Spleen (tissue), 11 donors: ENCODE data around the gene USP34. TPM values are rescaled to one million over a fixed set of nuclear protein-coding genes. Genes with fewer than 3 reads are reported as not detected.

Source experiments
- DNase-seq: peaks from one replicate; pipeline ENCODE4 v3.0.0-alpha.2; 2020
- H3K27ac ChIP-seq, 8 donors: fragments of 200-600 bp; sonication (generic) in 7 of 8; 1 replicate in 4 of 8; 2 replicates in 4 of 8; pipeline versions ENCODE4 v1.5.0 to v1.8.0; 2016 to 2021; ENCODE audit warnings: inconsistent platforms in 4 of 8, mild to moderate bottlenecking in 4 of 8, moderate library complexity in 1 of 8
- H3K27me3 ChIP-seq, 7 donors: fragments of 200-600 bp; sonication (generic) in 6 of 7; replicated peaks in 1 of 7; 1 replicate in 4 of 7; 2 replicates in 3 of 7; pipeline versions ENCODE4 v1.5.0 to v1.8.0; 2016 to 2021; ENCODE audit warnings: inconsistent platforms in 3 of 7, mild to moderate bottlenecking in 1 of 7
- H3K36me3 ChIP-seq, 6 donors: fragments of 200-600 bp; sonication (generic) in 5 of 6; 1 replicate in 4 of 6; 2 replicates in 2 of 6; pipeline versions ENCODE4 v1.5.0 to v1.8.0; 2016 to 2021; ENCODE audit warnings: inconsistent platforms in 2 of 6
- H3K4me1 ChIP-seq, 6 donors: fragments of 200-600 bp; sonication (generic) in 5 of 6; 1 replicate in 3 of 6; 2 replicates in 3 of 6; pipeline versions ENCODE4 v1.5.0 to v1.8.0; 2016 to 2021; ENCODE audit warnings: inconsistent platforms in 3 of 6
- H3K4me3 ChIP-seq, 8 donors: fragments of 200-600 bp; sonication (generic) in 7 of 8; 1 replicate in 4 of 8; 2 replicates in 4 of 8; pipeline versions ENCODE4 v1.5.0 to v1.8.0; 2016 to 2021; ENCODE audit warnings: inconsistent platforms in 4 of 8, mild to moderate bottlenecking in 4 of 8, moderate library complexity in 2 of 8
- H3K9me3 ChIP-seq, 8 donors: fragments of 200-600 bp; sonication (generic) in 7 of 8; 1 replicate in 4 of 8; 2 replicates in 4 of 8; pipeline versions ENCODE4 v1.5.0 to v1.8.0; 2016 to 2021; ENCODE audit warnings: inconsistent platforms in 4 of 8
- CTCF ChIP-seq, 11 experiments: fragments of 200-600 bp in 7 of 11; fragments of 450-650 bp in 4 of 11; sonication (generic) in 4 of 11; IDR thresholded peaks in 8 of 11; conservative IDR thresholded peaks in 3 of 11; 1 replicate in 7 of 11; 2 replicates in 4 of 11; pipeline versions ENCODE4 v1.4.0 to v1.8.0; 2016 to 2021; ENCODE audit warnings: antibody characterized with exemption in 11 of 11, inconsistent platforms in 4 of 11, mild to moderate bottlenecking in 1 of 11
- POLR2A ChIP-seq, 3 donors: fragments of 450-650 bp; IDR thresholded peaks; one replicate each; pipeline ENCODE4 v1.5.1; 2017; ENCODE audit warnings: antibody characterized with exemption in 3 of 3, mild to moderate bottlenecking in 1 of 3
- POLR2AphosphoS5 ChIP-seq, 3 donors: sonication (generic); formaldehyde crosslinking; IDR thresholded peaks; one replicate each; pipeline ENCODE4 v1.5.1; 2017; ENCODE audit warnings: antibody characterized with exemption in 3 of 3
- WGBS, 5 donors: extraction: QIAGEN DNeasy Blood & Tissue Kit in 3 of 5; methylation state at CpG; one replicate each; pipeline versions ENCODE4 v1.1.5 to v1.1.7; 2013 to 2018; 5-methylcytosine and 5-hydroxymethylcytosine counted together
- intact Hi-C: fragments of 100-400 bp; cut with DNase I; formaldehyde crosslinking; loops from one replicate; pipeline ENCODE4 v1.15.0; 2023; ENCODE audit warnings: low total_unique reads
- polyA plus RNA-seq, 3 donors: library from polyadenylated mRNA; stranded (reverse); fragments of 200-250 nt; gene quantifications; one replicate each; pipeline ENCODE4 v1.2.1, GENCODE V29; 2013
- total RNA-seq, 7 donors: library from RNA; depleted of rRNA in 3 of 7; stranded (reverse); fragments of >200 nt in 3 of 7; fragmentation: NEBNext Ultra II Directional in 4 of 7; extraction: Animal tissue kit (Norgen Biotek cat#: 25700) in 4 of 7; gene quantifications; one replicate each; pipeline versions ENCODE4 v1.1.0 to v1.2.1, GENCODE V29; 2016 to 2021
- donor health status: healthy with polysubstance abuse.
- donor health status: DM: no; HTN: no; CAD: no; lungs with moderate emphysema.
- donor health status: DM: no; HTN: no; CAD: no.
- donor health status: Bipolar disorder and iron deficiency.
- donor health status: healthy.
- donor health status: DM: no; HTN: no; CAD: no.
- donor health status: DM: yes; HTN: yes; CAD: no.

The USP34 gene
- total and polyA plus RNA-seq, 10 donors: 52.1 to 222 (median 142) TPM

GRCh38 chr2:61244694-61245093, 226.2 kb downstream of the USP34 start:
- no peak for TF ChIP-seq CTCF (IDR thresholded peaks at IDR 0.05 in 8 of 11, conservative IDR thresholded peaks at IDR 0.05 in 3 of 11)
- TF ChIP-seq POLR2A (IDR thresholded peaks at IDR 0.05): no peak
- TF ChIP-seq POLR2AphosphoS5 (IDR thresholded peaks at IDR 0.05): no peak

GRCh38 chr2:61241266-61241665, 229.6 kb downstream of the USP34 start:
- WGBS, 5 donors: 96 to 99% (median 97%) methylated on average over 6 of the region's 6 CpGs
- no peak for TF ChIP-seq POLR2A (IDR thresholded peaks at IDR 0.05)
- TF ChIP-seq POLR2AphosphoS5 (IDR thresholded peaks at IDR 0.05): no peak
- TF ChIP-seq CTCF (IDR thresholded peaks at IDR 0.05 in 8 of 11, conservative IDR thresholded peaks at IDR 0.05 in 3 of 11): no peak
- intact Hi-C loops: no loop called here
- Histone ChIP-seq H3K4me3 (no peak overlapping the region), H3K4me1 (peaks cover 4 to 15% (median 11%) of the 10 kb centered on the region in 6 donors), H3K27ac (no peak overlapping the region), H3K36me3 (peaks cover 0 to 76% (median 46%) of the 10 kb centered on the region in 6 donors), H3K9me3 (no peaks in the 10 kb centered on the region), H3K27me3 (no peaks in the 10 kb centered on the region)
- DNase-seq: no peak

More at GRCh38 chr2:61244694-61245093, 226.2 kb downstream of the USP34 start:
- DNase-seq: no peak
- no peak overlapping the region for H3K4me3 ChIP-seq
- peaks cover 0 to 100% (median 71%) of the 10 kb centered on the region in 6 donors for H3K36me3 ChIP-seq
- H3K4me1 ChIP-seq: no peaks in the 10 kb centered on the region
- H3K27me3 ChIP-seq: no peaks in the 10 kb centered on the region
- 94 to 98% (median 96%) methylated on average over 1 of the region's 1 CpG for WGBS, 5 donors
- H3K9me3 ChIP-seq: no peaks in the 10 kb centered on the region
- no peak overlapping the region for H3K27ac ChIP-seq
- intact Hi-C loops: no loop called here

- TF ChIP-seq POLR2AphosphoS5 (IDR thresholded peaks at IDR 0.05) (no peak), POLR2A (IDR thresholded peaks at IDR 0.05) (no peak), CTCF (IDR thresholded peaks at IDR 0.05 in 8 of 11, conservative IDR thresholded peaks at IDR 0.05 in 3 of 11) (no peak)
- Histone ChIP-seq H3K4me1 (peaks cover 4 to 15% (median 11%) of the 10 kb centered on the region in 6 donors), H3K36me3 (peaks cover 0 to 75% (median 40%) of the 10 kb centered on the region in 6 donors), H3K9me3 (no peaks in the 10 kb centered on the region), H3K27ac (peak overlapping the region in 1 of 8 donors; percentile 48), H3K27me3 (no peaks in the 10 kb centered on the region), H3K4me3 (no peak overlapping the region)
- no peak for DNase-seq
- 29 to 43% (median 37%) methylated on average over 1 of the region's 1 CpG for WGBS, 5 donors
- intact Hi-C loops: no loop called here
These were observed 232.5 kb downstream of the USP34 start for GRCh38 chr2:61238219-61239012.

GRCh38 chr2:61235716-61236115, 235.2 kb downstream of the USP34 start:
- no peak for TF ChIP-seq CTCF (IDR thresholded peaks at IDR 0.05 in 8 of 11, conservative IDR thresholded peaks at IDR 0.05 in 3 of 11)
- TF ChIP-seq POLR2AphosphoS5 (IDR thresholded peaks at IDR 0.05): no peak
- TF ChIP-seq POLR2A (IDR thresholded peaks at IDR 0.05): no peak
- Histone ChIP-seq H3K27ac (no peak overlapping the region), H3K27me3 (no peaks in the 10 kb centered on the region), H3K4me1 (peaks cover 4 to 15% (median 11%) of the 10 kb centered on the region in 6 donors), H3K4me3 (no peak overlapping the region), H3K36me3 (peaks cover 0 to 75% (median 45%) of the 10 kb centered on the region in 6 donors), H3K9me3 (no peaks in the 10 kb centered on the region)
- DNase-seq: no peak
- intact Hi-C loops: no loop called here
- 92 to 99% (median 97%) methylated on average over 2 of the region's 2 CpGs for WGBS, 5 donors
